Osteocyte (in vitro differentiated cells): Measurements from ENCODE around the gene CTBP1. TPM values are rescaled to one million over a fixed set of nuclear protein-coding genes. Genes with fewer than 3 reads are reported as not detected.

ENCODE experiments used
- DNase-seq: peaks from one replicate; pipeline ENCODE4 v3.0.0; 2021; ENCODE audit warnings: mixed read lengths; ENCODE audit not compliant: unreplicated experiment; ENCODE audit errors: extremely low spot score
- H3K27ac Mint-ChIP-seq: one replicate; pipeline ENCODE4 v1.8.0; 2021; ENCODE audit warnings: mild to moderate bottlenecking, mixed read lengths; ENCODE audit not compliant: unreplicated experiment
- H3K27me3 Mint-ChIP-seq: one replicate; pipeline ENCODE4 v1.8.0; 2021; ENCODE audit warnings: mixed read lengths; ENCODE audit not compliant: unreplicated experiment
- H3K36me3 Mint-ChIP-seq: one replicate; pipeline ENCODE4 v1.8.0; 2021; ENCODE audit warnings: mixed read lengths; ENCODE audit not compliant: unreplicated experiment
- H3K4me1 Mint-ChIP-seq: one replicate; pipeline ENCODE4 v1.8.0; 2021; ENCODE audit warnings: mixed read lengths; ENCODE audit not compliant: unreplicated experiment
- H3K4me3 Mint-ChIP-seq: one replicate; pipeline ENCODE4 v1.8.0; 2021; ENCODE audit warnings: mild to moderate bottlenecking, moderate library complexity, mixed read lengths; ENCODE audit not compliant: unreplicated experiment
- H3K9me3 Mint-ChIP-seq: one replicate; pipeline ENCODE4 v1.8.0; 2021; ENCODE audit warnings: mixed read lengths; ENCODE audit not compliant: unreplicated experiment
- CTCF ChIP-seq: fragments of 200-600 bp; sonication (generic); IDR thresholded peaks from 2 replicates; pipeline ENCODE4 v1.5.0; 2021; ENCODE audit warnings: antibody characterized with exemption, mild to moderate bottlenecking, moderate library complexity
- total RNA-seq: library from RNA; stranded (reverse); gene quantifications from 2 replicates; pipeline ENCODE4 v1.2.1, GENCODE V29; 2021

Gene CTBP1
- total RNA-seq, 1 donor from 2014 or later, result 172 TPM

DNA sequence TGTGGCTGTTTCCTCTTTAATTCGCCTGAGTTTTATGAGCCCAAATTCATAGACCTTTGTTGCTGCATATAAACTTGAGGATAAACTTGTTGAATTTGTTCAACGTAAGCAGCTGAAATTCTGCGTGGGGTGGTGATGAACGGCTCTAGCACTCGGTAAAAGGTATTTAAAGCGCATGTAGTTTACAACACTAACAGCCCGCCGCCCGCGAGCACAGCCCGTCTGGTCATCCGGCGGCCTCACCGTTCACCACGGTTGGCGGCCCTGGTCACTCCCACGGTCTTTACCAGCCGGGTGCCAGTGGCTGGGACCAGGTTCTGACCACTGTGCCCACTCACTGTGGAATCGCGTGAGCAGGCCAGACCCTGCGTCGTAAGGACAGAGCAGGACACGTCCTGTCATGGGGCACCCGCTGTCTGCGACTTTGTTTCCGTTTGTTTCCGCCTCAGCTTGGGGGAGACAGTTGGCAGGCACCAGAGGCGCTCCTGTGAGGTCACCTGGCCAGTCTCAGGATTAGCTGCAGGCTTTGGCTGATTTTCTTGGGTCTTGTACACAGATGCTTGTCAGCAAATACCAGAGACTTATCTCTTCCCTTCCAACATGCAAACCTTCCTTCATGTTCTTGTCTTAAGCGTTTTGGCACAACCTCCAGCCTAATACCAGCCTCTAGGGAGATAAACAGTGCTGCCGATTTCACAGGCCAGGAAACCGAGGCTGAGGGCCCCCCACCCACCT, 39.8 kb downstream of the CTBP1 start:
- Mint-ChIP-seq H3K4me1 (peaks cover 63% of the 10 kb centered on the region), H3K4me3 (no peak overlapping the region), H3K36me3 (peaks cover 8% of the 10 kb centered on the region), H3K27me3 (no peaks in the 10 kb centered on the region), H3K27ac (peak overlapping the region; percentile 87), H3K9me3 (no peaks in the 10 kb centered on the region)
- DNase-seq, result no peak
- TF ChIP-seq CTCF, result no peak

DNA sequence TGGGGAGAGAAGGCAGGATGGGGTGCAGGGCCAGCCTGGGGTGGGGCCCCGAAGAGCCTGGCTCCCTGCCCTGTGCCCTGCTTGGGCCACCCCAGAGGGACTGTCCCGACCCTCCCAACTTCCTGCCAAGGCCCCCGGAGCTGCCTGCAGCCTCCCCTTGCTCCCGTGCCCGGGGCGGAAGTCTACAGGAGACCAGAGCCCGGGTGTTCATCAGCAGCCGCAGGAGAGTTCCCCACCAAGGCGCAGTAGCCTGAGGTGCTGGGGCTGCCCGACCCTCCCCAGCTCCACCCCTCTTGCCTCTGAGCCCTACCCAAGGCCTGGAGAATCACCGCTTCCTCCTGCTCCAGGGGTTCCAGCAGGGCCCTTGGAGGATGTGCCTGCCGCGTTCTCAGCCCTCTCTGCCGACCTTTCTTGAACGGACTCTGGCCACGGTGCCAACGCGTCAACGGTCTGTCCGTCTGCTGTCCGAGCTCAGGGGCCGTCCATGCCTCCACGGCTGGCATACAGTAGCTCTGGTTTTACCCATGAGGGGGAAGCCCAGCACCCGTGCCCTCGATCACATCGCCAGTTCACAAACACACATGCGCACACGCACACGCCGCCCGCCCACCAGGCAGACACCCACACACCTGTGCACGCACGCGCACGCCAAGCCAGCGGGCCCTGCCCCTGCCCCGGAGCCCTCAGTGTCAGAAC, 40.5 kb downstream of the CTBP1 start:
- Mint-ChIP-seq H3K27me3 (no peaks in the 10 kb centered on the region), H3K4me1 (peaks cover 68% of the 10 kb centered on the region), H3K4me3 (no peak overlapping the region), H3K27ac (peak overlapping the region; percentile 87), H3K9me3 (no peaks in the 10 kb centered on the region), H3K36me3 (peaks cover 8% of the 10 kb centered on the region)
- no peak for TF ChIP-seq CTCF
- no peak for DNase-seq

GRCh38 chr4:1207603-1208265, 41.2 kb downstream of the CTBP1 start:
- Mint-ChIP-seq H3K36me3 (peaks cover 8% of the 10 kb centered on the region), H3K27ac (peak overlapping the region; percentile 87), H3K4me1 (peaks cover 68% of the 10 kb centered on the region), H3K9me3 (no peaks in the 10 kb centered on the region), H3K27me3 (no peaks in the 10 kb centered on the region), H3K4me3 (no peak overlapping the region)
- no peak for TF ChIP-seq CTCF
- peak; percentile 88 for DNase-seq

DNA sequence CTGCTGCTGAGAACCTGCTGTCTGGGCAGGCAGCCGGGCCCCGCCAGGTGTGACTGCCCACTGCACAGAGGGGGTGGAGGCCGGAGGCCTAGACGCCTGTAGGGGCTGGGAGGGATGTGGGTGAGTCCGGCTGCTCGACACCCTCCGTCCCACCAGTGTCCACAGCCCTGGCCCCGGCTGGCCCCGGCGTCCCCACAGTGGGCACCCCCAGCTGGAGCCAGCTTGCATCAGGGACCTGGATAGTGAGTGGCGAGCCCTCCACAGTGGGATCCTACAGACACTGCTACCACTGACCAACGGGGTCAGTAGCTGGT, 41.8 kb downstream of the CTBP1 start:
- DNase-seq, result peak; percentile 83
- H3K27me3 Mint-ChIP-seq, result no peaks in the 10 kb centered on the region
- TF ChIP-seq CTCF, result no peak
- H3K4me1 Mint-ChIP-seq, result peaks cover 70% of the 10 kb centered on the region
- H3K4me3 Mint-ChIP-seq, result no peak overlapping the region
- no peak overlapping the region for H3K27ac Mint-ChIP-seq
- peaks cover 8% of the 10 kb centered on the region for H3K36me3 Mint-ChIP-seq
- no peaks in the 10 kb centered on the region for H3K9me3 Mint-ChIP-seq
